GM12872 (cell line): ENCODE results near the gene C16orf96.
A peak's percentile ranks its signal among the peaks of the same experiment; 100 is the strongest.

Source experiments
- TF ChIP-seq, protein P1 (sequence below): IDR thresholded peaks from 3 replicates; pipeline ENCODE4 v1.5.1; 2011; ENCODE audit warnings: low read depth, mild to moderate bottlenecking, low read length, moderate library complexity; ENCODE audit not compliant: insufficient read depth

The C16orf96 gene

GRCh38 chr16:4570086-4570485 lies 13.9 kb downstream of the C16orf96 start:
- TF ChIP-seq, protein P1, sequence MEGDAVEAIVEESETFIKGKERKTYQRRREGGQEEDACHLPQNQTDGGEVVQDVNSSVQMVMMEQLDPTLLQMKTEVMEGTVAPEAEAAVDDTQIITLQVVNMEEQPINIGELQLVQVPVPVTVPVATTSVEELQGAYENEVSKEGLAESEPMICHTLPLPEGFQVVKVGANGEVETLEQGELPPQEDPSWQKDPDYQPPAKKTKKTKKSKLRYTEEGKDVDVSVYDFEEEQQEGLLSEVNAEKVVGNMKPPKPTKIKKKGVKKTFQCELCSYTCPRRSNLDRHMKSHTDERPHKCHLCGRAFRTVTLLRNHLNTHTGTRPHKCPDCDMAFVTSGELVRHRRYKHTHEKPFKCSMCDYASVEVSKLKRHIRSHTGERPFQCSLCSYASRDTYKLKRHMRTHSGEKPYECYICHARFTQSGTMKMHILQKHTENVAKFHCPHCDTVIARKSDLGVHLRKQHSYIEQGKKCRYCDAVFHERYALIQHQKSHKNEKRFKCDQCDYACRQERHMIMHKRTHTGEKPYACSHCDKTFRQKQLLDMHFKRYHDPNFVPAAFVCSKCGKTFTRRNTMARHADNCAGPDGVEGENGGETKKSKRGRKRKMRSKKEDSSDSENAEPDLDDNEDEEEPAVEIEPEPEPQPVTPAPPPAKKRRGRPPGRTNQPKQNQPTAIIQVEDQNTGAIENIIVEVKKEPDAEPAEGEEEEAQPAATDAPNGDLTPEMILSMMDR, result no peak

DNA sequence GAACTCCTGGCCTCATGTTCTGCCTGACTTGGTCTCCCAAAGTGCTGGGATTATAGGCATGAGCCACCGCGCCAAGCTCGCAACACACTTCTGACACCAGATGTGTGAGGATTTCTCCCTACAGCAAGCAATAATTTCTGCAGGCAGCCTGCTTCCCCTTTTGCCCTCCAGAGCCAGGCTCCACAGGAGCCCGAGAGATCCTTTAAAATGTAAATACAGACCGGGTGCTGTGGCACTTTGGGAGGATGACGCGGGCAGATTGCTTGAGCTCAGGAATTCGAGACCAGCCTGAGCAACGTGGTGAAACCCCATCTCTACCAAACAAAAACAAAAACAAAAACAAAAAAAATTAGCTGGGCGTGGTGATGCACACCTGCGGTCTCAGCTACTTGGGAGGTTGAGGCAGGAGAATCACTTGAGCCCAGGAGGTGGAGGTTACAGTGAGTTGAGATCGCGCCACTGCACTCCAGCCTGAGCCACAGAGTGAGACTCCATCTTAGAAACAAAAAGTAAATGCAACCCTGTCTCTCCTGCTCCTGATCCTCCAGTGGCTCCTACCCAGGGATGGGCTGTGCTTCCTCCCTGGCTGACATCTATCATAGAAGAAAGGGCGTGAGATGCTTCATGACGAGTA lies 14.7 kb downstream of the C16orf96 start:
- TF ChIP-seq, protein P1, result no peak

GRCh38 chr16:4572715-4573114 lies 16.6 kb downstream of the C16orf96 start:
- TF ChIP-seq, protein P1, result no peak

- TF ChIP-seq, protein P1, result 0 out of 3 replicates have a peak, but pooled peaks have one; percentile 12
These were observed 19.0 kb downstream of the C16orf96 start for GRCh38 chr16:4574919-4575705.

DNA sequence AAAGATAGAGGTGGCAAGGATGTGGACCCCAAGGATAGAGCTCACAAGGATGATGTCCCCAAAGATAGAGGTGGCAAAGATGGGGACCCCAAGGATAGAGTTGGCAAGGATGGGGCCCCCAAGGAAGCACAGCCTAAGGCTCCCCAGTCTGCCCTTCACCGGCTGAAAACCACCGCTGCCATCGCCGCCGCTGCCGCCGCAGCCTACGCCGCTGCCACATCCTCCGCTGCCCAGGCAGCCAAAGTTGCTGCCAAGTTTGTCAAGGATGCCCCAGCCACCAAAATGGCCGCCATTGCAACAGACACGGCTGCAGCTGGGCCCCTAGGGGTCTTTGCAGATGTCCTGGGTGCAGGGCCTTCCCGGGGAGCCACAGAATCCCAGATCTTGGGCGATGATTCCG lies 19.9 kb downstream of the C16orf96 start:
- TF ChIP-seq, protein P1, result no peak

DNA sequence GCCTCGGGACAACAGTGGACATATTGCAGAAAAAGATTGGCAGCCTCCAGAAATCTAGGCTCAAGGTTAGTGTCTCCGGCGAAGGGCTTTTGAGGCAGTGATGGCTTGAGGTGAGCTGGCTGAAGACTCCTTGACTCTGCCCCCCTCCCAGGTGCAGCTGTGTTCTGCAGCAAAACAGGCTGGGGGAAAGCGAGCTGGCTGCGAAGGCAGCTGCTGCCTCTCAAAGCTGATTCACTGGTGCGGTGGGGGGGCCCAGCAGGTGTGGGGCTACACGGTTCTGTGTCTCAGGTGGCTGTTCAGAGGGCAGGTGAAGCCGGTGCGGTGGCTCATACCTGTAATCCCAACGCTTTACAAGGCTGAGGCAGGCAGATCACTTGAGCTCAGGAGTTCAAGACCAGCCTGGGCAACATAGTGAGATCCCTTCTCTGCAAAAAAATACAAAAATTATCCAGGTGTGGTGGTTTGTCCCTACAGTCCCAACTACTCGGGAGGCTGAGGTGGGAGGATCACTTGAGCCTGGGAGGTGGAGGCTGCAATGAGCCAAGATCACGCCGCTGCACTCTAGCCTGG lies 22.9 kb downstream of the C16orf96 start:
- TF ChIP-seq, protein P1, result no peak

- TF ChIP-seq, protein P1, result no peak
These were observed 24.1 kb downstream of the C16orf96 start for GRCh38 chr16:4580250-4580649.
